Activated CD8-positive, alpha-beta memory T cell treated with anti-CD3 and anti-CD28 coated beads for 24 hours (primary cell): ENCODE results near the gene HHATL.

Experiments
- DNase-seq: peaks from one replicate; pipeline ENCODE4 v3.0.0-alpha.2; 2020

HHATL gene

DNA sequence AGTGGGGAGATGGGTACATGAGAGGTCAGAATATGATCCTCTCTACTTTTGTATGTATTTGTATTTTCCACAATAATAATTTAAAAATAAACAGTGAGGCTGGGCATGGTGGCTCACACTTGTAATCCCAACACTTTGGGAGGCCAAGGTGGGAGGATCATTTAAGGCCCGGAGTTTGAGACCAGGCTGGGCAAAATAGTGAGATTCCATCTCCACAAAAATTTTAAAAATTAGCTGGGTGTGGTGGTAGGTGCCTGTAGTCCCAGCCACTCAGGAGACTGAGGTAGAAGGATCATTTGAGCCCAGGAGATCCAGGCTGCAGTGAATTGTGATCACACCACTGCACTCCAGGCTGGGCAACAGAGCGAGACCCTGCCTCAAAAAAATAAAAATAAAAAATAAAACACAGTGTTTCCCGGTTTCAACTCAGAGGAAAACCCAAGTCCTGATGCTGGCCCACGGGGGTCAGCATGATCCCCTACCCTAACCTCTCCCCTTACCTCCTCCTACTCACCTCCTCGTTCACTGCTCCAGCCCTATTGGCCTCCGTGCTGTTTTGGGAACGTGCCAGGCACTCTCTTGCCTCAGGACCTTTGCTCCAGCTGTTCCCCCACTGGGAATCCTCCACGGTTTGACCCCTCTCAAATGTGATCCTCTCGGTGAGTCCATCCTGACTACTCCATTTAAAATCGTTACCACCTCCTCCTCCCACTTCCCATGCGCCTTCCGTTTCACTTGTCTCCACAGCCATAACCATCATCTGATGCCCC, 20.1 kb downstream of the HHATL start:
- DNase-seq, result no peak

GRCh38 chr3:42681361-42682038, 21.1 kb downstream of the HHATL start:
- no peak for DNase-seq

DNA sequence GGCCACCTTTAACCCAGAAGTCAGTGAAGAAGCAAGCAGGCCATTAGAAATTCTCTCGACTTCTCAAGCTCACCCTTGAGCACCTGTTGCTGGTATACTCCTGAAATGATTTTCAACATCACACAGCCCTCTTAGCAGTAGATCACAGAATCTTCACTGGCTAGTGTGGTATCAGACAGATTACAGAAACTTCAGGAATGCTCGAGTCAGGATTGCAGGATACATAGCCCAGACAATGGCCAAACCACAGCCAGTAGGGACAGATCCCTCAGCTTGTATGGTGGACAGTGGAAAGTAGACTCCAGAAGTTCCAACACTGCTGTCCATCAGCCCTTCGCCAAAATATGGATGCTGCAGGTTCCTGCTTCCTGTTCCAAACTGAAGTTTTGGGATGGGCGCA, 21.8 kb downstream of the HHATL start:
- no peak for DNase-seq

- DNase-seq, result no peak
Measured at GRCh38 chr3:42680271-42680670, 22.3 kb downstream of the HHATL start.

GRCh38 chr3:42678447-42678846, 24.2 kb downstream of the HHATL start:
- DNase-seq, result no peak

DNA sequence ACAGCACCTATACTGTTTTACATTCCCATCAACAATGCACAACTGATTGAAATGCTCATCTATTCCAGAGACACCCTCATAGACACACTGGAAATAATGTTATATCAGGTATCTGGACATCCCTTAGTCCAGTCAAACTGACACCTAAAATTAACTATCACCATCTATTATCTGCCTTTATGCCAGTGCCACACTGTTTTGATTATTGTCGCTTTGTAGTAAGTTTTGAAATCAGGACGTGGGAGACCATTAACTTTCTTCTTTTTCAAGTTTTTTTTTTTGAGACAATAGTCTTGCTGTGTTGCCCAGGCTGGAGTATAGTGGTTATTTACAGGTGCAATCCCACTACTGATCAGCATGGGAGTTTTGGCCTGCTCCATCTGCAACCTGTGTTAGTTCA, 26.7 kb downstream of the HHATL start:
- DNase-seq, result no peak

DNA sequence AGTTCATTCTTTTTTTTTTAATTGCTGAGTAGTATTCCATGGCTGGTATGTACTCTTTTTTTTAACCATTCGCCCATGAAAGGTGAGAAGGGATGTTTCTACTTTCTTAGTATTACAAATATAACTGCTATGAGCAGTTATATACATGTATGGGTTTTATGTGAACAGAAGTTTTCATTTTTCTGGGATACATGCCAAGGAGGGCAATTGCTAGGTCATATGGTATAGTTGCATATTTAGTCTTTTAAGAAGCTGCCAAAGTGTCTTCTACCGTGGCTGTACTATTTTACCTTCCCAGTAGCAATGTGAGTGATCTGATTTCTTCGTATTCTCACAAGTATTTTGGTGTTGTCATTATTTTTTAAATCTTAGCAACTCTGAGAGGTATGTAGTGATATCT, 28.5 kb downstream of the HHATL start:
- no peak for DNase-seq

DNA sequence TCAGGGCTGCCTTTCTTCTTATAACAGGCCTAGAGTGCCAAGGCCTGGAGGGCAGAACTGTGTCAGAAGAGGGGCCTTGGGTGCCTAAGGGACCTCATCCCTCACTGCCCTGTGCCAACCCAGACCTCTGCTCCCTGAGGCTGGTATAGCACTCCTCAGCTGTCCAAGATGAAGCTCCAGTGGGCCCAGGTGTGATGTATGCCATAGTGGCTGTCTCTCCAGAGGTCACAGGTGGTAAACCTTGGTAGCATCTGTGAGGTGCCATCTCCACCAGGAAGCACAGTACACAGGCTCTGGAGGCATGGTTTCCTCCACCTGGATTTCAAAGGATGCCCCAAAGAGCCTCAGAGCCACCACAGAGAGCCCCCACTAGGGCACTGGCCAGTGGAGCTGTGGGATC, 29.5 kb downstream of the HHATL start:
- no peak for DNase-seq

DNA sequence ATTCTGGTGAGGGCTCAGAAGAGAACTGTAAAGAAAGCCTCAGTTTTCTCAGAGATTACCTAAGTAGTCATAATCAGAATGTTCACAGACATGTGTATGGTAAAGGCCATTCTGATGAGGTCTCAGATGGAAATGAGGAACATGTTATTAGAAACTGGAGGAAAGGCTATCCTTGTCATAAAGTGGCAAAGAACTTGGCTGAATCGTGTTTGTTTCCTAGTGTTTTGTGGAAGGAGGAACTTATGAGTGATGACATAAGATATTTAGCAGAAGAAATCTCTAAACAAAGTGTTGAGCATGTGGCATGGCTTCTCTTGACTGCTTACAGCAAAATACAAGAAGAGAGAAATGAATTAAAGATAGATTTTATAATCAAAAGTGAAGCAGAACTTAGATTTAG, 30.1 kb downstream of the HHATL start:
- DNase-seq, result no peak

DNA sequence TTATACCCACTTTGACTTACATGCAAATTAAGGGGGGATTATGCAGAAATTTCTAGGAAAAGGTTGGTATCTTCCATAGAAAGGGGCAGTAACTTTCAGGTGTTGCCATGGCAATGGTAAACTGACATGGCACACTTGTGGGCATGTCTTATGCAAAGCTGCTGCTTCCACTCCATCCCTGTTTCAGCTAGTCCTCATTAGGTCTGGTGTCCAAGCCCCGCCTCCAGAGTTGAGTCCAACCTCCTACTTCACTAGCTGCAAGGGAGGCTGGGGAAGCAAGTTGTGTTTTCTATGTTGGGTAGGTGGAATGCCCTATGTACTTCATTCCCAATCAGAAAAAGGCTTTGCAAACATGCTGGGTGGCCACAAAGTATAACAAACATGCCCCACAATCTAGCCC, 31.9 kb downstream of the HHATL start:
- no peak for DNase-seq

DNA sequence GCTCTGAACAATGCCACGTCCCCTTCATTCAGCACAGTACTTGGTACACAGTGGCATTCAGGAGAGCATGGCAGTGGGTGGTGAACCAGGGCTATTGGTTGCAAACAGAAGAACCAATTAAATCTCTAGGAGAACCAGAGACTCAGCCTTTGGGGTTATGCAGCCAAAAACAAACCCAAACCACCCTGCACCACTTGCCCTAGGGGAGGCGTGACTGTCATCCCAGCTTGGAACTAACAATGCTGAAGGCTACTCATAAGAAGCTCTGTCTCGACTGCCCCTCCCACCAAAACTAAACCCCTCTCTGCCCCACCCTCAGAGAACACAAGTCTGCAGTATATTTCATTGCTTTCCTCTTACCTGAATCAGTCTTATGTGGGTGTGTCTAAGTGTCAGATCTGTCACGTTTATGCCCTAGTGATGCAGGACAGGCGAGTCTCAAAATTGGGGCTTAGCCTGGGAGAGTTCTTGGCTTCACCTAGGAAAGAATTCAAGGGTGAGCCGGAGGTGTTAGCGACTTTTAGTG, 32.5 kb downstream of the HHATL start:
- DNase-seq, result no peak

- no peak for DNase-seq
Measured at GRCh38 chr3:42668793-42669217, 33.8 kb downstream of the HHATL start.

DNA sequence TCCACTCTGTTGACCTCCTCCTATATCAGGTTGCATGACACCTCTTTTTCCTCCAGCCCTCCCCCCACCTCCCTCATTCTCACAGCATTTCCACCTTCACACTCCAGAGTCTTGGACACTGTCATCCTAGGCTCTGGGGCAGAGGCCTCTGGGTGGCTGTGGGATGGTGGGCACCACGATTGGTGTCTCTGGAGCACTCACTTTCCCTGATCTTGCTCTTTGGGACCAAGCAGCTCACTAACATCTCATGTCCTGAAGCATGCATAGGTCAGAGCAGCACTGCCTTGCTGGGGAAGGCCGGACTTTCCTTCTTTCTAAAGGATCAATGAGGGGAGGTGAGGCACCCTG, 34.2 kb downstream of the HHATL start:
- no peak for DNase-seq

DNA sequence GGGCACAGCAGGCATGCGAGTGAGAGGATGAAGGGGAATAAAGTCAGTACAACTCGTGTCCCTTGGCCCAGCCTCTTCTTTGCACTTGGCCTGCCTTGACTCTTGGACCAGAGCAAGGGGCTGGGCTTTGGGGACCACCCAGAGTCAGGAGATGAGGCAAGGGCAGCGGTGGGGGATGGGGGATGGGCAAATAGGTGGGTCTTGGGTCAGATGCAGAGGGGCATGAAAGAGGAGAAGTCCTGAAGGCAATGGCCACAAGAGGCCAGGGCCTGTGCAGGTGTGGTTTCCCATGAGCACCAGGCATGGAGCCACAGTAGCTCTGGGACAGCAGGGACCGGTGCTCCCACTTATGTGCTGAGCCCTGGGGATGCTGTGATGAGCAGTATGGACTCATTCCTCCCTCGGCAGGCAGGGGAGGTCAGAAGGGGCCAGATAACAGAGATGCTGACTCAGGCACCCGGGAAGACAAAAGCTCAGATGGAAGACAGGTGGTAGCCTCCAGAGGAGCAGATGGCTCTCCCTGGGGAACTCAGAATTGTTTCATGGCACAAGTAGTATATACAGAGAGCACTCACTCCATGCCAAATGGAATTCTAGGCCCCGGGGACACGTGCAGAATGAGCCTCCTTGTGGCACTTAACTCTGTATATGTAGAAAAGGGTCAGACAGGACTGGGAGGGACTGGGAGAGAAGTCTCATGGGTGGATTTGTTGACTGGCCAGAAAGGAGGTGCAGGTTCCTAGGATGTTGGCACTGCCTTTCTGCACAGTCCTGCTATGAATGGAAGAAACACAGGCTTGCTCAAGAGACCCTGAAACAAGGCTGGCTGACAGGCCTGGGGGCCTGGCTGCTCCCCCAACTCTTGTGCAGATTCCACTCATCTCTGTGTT, 34.8 kb downstream of the HHATL start:
- DNase-seq, result peak; percentile 46

DNA sequence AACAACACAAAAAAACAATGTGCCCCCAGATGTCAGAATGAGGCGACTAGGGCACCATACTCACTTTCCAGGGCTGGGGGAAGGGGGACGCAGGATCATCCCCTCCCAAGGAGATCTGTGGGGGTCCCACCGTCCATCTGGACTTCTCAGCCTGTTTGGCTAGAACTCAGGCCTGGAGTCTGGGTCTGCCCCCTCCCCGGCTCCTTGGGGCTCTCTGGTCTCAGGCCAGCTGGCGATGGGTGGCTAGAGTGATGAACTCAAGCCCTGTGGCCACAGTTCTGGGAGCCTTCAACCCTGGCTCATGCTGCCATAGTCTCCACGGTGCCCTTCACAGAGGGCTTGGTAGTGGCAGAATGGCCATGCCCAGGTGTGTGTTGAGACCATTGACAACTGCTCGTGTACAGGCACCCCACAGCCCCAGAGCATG, 35.5 kb downstream of the HHATL start:
- DNase-seq, result no peak

- DNase-seq, result peak; percentile 50
Measured at GRCh38 chr3:42666577-42666998, 36.0 kb downstream of the HHATL start.

DNA sequence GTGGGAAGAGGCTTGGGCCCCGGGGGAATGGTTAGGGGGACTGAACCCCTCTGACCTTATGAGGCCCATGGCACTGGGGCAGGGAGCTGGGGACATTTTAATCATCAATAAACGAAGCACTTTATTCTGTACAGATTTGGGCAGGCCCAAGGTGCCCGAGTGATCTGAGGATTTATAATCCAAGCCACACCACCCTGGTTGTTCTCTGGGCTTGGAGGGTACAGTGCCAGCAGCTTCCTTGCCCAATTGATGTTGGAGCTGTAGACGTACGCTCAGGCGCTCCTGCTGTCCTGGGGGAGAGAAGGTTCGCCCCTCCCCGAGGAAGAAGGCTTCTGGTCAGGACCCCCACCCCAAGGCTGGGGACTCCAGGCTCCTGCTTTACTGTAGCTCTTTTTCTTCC, 36.6 kb downstream of the HHATL start:
- DNase-seq, result no peak

- DNase-seq, result no peak
Measured at GRCh38 chr3:42665050-42665878, 37.3 kb downstream of the HHATL start.

DNA sequence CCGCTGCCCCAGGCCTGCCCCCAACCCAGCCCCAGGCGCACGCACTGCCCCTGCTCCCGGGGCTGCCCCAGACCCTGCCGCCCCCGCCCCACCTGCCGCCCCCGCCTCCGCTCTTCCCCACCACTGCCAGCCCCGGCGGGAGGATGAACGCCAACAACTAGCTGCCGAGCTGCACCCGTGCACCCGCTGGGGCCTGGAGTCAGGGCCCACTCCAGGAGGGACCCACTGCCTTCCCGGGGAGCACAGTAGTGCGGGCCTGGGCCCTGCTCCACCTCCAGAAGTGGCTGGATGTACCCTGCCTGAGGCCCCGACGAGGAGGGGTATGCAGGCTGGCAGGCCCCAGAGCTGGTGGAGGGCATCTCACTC, 38.2 kb downstream of the HHATL start:
- DNase-seq, result no peak

GRCh38 chr3:42663581-42664437, 38.8 kb downstream of the HHATL start:
- no peak for DNase-seq

DNA sequence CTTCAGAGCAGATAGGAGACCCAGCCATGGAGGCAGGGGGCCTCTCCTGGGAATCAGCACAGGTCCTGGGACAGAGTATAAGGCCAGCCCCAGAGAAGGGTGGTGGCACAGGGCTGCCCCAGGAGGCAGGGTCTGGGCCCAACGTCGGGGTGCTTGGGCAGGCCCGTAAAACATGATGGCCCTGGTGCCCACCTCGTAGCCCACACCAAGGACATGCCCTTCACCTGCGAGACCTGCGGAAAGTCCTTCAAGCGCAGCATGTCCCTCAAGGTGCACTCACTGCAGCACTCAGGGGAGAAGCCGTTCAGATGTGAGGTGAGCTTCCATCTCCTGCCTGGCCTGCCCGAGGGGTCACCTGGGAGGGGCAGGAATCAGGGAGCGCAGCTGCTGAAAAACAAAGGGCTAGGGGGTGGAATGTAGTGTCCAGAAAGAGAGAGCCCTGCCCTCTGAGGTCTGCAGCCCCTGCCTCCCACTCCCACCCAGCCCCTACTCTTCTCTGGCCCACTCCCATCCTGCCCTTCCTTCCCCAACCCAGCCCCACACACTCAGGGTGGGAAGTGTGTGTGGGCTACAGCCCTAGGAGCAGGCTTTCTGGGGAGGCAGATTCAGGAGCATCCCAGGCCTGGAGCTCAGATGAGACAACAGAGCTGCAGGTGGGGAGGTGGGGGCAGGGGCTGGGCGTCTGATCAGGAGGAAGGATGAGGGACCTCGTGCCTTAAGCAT, 39.6 kb downstream of the HHATL start:
- no peak for DNase-seq
